IPS DF 19.7 (cell line): ENCODE results near the gene MYOM1.
"Not testable (repeated sequence)": the region's sequence is repeated elsewhere in the genome, so short reads cannot be mapped to it uniquely, and the experiment has no call there.

Experiments used
- DNase-seq: peaks from one replicate; pipeline ENCODE4 v3.0.0-alpha.2; 2013; ENCODE audit warnings: low read depth, low spot score

MYOM1 gene

GRCh38 chr18:3089579-3089978 lies 130.2 kb downstream of the MYOM1 start:
- no peak for DNase-seq

GRCh38 chr18:3088449-3088848 lies 131.3 kb downstream of the MYOM1 start:
- no peak for DNase-seq

- no peak for DNase-seq
Observed at GRCh38 chr18:3086871-3087270, 132.9 kb downstream of the MYOM1 start.

- no peak for DNase-seq
Observed at GRCh38 chr18:3085612-3086011, 134.2 kb downstream of the MYOM1 start.

- no peak for DNase-seq
Observed at GRCh38 chr18:3084206-3084605, 135.6 kb downstream of the MYOM1 start.

GRCh38 chr18:3083766-3084165 lies 136.0 kb downstream of the MYOM1 start:
- no peak for DNase-seq

DNA sequence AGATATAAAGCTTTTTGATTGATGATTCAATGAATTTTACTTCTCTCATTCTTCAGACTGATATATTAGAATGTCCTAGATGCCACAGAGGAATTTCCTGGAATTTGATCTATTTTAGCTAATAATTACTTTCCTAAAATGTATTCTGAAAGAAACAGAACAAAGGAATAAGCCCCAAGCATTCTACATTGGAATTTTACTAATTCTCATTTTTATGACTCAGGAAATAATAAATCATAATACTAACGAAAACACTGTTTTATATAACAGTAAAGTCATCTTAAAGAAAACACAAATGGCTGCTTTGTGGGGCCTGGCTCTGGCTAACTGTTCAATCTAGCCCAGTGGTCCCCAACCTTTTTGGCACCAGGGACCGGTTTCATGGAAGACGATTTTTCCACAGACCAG lies 138.2 kb downstream of the MYOM1 start:
- no peak for DNase-seq

DNA sequence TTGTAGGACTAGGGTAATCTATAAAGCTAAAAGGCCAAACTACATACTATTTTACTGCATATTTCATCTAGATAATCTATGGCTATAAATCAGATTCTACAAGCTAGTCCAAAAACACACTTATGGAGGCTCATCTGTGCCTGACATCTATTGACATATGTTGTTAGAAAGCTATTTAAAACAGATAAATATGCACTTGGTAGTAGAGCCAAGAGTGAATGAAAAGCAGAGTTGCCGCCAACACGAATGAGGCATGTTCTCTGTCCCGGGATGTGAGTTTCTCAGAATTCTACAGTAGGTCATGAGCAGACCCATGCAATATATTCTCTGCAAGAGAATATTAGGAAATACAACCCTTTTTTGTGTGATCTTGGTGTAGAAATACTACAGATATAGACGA lies 140.1 kb downstream of the MYOM1 start:
- DNase-seq, result no peak

- DNase-seq, result no peak
Observed at GRCh38 chr18:3075491-3075890, 144.3 kb downstream of the MYOM1 start.

GRCh38 chr18:3074087-3074486 lies 145.7 kb downstream of the MYOM1 start:
- no peak for DNase-seq

DNA sequence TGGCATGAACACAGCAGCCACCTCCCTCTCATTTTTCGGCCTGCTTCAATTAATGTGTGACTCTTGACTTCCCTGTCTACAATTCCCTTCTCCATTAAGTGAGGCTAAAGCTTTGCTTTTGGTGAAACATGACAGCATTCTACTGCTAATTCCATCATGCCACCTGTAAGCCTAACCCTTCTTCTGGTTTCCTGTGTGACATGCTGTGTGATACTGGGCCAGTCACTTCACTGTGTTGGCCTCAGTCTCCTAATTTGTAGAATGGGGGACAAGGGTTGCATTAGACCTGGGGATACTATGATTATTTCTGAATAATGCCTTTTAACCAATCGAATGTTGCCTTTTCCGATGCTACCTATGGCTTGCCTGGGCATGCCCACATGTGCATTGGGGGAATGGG lies 146.4 kb downstream of the MYOM1 start:
- not testable (repeated sequence) for DNase-seq

GRCh38 chr18:3071676-3072075 lies 148.1 kb downstream of the MYOM1 start:
- no peak for DNase-seq

DNA sequence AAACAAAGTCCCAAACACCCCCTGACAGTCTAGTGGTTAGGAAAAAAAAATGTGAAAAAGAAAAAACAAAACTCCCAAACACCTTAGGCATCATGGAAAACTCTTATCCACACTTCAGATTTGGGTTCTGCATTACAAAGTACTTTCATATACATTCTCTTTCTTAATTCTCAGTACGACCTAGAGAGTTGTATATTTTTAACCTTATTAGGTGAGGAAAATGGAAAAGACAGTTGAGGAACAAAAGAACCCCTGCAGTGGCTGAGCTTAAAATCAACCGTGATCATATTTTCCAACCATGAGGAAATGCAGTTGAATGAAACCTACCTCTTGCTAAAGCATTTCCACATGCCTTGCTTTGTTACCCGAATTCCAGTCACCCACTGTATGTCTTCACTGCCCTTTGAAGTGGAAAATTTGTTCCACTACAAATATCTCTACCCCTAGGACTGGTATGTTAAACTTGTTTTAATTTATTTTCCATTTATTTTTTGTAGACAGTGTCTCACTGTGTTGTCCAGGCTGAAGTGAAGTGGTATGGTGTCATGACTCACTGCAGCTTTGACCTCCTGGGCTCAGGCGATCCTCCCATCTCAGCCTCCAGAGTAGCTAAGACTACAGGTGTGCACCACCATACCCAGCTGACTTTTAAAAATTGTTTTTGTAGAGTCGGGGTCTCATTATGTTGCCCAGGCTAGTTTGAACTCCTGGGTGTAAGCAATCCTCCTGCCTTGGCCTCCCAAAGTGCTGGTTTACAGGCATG lies 149.9 kb downstream of the MYOM1 start:
- no peak for DNase-seq

- DNase-seq, result no peak
Observed at GRCh38 chr18:3067722-3068121, 152.0 kb downstream of the MYOM1 start.

DNA sequence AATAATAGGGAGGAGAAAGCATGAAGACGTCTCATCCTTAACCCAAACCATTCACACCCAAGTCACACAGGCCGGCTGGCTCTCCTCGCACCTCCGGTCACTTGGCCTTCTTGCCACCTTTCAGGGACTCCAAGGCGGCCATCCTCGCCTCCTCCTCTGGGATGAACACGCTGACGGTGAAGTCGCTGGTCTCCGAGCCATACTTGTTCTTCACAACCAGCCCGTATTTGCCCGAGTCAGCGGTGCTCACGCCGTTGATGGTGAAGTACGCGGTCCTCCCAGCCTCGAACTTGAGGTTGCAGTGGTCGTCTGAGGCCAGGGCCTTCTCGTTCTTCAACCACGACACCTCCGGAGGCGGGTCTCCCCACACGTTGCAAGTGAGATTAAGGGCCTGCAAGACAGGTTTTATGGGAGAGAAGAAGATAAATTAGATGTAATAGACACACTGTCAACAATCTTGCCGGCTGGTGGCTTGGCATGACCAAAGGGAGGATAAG lies 152.6 kb downstream of the MYOM1 start:
- no peak for DNase-seq

GRCh38 chr18:3066341-3067110 lies 153.2 kb downstream of the MYOM1 start:
- DNase-seq, result no peak

DNA sequence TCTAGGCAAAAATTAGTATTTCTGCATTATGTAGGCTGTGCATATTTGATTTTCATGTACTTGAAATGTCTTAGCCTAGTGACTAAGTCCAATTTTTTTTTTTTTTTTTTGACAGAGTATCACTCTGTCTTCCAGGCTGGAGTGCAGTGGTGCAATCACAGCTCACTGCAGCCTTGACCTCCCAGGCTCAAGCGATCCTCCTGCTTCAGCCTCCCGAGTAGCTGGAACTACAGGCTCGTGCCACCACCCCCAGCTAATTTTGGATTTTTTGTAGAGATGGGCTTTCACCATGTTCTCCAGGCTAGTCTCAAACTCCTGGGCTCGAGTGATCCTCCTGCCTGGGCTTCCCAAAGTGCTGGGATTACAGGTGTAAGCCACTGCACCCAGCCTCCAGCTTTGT lies 156.0 kb downstream of the MYOM1 start:
- not testable (repeated sequence) for DNase-seq

DNA sequence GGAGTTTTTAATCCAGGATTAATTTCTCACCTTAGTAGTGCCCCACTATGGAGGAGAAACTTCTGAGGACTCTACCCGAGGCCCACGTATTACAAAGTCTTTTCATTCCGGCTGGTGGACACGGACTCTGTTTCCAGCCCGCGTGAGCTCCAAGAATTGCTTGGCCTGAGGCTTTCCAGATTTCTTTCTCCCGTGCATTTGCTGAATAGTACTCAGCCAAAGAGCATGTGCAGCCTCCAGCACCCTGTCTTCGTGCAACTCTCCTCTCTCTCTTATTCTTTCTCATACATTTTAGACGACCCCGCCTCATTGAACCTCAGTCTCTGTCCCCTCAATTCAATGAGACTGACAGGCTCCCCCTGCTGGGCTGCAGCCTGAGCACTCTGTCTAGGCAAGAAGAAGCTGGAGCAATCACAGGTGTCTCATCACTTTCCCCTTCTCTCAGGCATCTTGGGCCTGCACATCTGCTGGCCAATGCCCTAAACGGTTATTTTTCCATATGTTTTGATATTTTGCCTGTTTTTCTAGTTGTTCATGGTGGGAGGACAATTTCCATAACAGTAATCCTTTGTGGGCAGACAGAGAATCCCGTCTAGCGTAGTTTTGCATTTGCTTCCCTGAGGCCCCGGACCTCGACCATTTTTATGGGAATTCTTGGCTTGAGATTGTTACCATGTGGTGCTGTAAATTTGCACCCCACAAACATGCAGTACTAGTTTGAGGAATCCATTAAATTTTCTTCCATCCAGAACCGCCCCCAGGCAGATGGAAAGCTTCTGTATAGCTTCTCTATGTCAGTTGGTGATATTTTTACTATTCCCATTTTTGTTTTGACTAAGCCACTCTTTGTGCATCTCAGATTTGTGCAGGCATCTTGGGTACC lies 156.7 kb downstream of the MYOM1 start:
- DNase-seq, result no peak

DNA sequence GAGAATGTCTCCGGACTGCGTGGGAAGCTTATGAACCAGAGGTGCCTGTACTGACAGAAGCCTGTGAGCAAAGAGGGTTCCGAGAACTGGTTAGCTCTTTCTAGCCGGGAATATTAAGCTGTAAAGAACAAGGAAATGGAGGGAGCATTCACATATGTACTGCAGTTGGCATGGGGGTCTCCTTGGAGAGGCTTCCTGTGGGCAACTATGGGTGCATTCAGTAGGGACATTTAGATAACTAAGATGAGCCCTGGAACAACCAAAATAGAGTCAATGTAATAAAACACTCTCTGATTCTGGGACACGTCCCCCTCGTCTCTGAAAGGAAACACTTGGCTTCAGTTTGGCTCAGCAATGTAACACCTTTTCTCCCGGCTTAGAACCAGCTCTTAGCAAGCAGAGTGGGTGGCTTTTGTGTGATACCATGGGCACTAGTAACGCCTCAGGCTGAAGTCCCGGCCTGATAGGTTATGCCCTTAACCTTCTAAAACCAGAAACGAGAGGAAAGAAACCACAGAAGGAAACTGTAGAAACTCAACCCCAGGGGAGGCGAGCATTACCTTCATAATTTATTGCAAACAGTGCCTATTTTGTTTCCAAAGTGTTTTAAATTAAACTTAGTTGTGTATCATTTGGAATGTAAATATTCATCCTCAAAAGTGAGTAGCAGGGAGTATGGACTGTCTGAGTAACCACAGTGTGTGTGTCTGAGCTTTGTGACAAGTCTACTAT lies 158.0 kb downstream of the MYOM1 start:
- no peak for DNase-seq

DNA sequence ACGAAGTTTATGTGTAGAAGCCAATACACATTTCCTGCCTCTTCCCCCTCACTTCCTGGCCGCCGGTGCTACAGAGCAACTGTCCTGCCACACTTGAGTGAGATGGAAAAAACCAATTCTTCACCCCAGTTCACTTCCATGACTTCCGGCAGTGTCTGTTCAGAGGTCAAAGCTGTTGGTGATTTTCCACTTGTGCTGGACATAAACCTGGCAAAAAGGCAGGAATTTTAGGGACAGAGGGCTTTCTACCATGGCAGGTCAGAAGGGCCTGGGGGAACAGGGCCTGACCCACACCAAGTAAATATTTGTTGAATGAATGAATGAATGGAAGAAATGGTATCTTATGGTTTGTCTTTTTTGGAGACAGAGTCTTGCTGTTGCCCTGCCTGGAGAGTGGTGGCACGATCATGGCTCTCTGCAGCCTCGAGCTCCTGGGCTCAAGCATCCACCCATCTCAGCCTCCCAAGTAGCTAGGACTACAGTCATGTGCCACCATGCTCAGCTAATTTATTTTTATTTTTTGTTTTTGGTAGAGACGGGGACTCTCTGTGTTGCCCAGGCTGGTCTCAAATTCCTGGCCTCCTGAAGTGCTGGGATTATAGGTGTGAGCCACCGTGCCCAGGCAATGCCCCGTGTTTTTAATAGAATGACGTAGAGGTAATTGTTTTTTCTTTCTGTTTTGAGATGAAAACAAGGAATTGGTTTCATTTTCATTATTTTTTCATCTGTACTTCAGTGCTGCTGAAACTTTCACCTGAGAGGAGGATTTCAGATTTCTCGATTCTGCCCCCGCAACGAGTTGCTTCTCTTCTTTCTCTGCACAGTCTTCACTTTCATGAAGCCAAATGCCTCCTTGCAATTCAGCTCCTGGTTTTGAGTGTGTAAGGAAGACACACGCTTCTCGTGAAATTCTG lies 158.8 kb downstream of the MYOM1 start:
- DNase-seq, result no peak
